Muscle layer of colon (tissue), 2 donors: ENCODE measurements around the gene GPC6.

Experiments
- H3K27ac ChIP-seq: one replicate; pipeline ENCODE4 v1.7.0; 2013; ENCODE audit warnings: low read depth, mild to moderate bottlenecking, low read length, moderate library complexity
- H3K27me3 ChIP-seq, 2 donors: one replicate each; pipeline ENCODE4 v1.7.0; 2013; ENCODE audit warnings: low read length in 2 of 2, mild to moderate bottlenecking in 2 of 2; ENCODE audit not compliant: insufficient read depth in 2 of 2, control insufficient read depth in 1 of 2
- H3K36me3 ChIP-seq: one replicate; pipeline ENCODE4 v1.7.0; 2013; ENCODE audit warnings: mild to moderate bottlenecking, low read length; ENCODE audit not compliant: insufficient read depth
- H3K4me1 ChIP-seq: one replicate; pipeline ENCODE4 v1.7.0; 2013; ENCODE audit warnings: mild to moderate bottlenecking, low read length; ENCODE audit not compliant: insufficient read depth
- H3K4me3 ChIP-seq, 2 donors: one replicate each; pipeline ENCODE4 v1.7.0; 2013; ENCODE audit warnings: low read length in 2 of 2, low read depth in 1 of 2, mild to moderate bottlenecking in 1 of 2, moderate library complexity in 1 of 2
- H3K9ac ChIP-seq: one replicate; pipeline ENCODE4 v1.7.0; 2013; ENCODE audit warnings: low read length
- H3K9me3 ChIP-seq: one replicate; pipeline ENCODE4 v1.7.0; 2013; ENCODE audit warnings: mild to moderate bottlenecking, low read length
- donor health status: abdominal sarcoma.
- donor health status: Adenocarcinoma of cecum.

The GPC6 gene

DNA sequence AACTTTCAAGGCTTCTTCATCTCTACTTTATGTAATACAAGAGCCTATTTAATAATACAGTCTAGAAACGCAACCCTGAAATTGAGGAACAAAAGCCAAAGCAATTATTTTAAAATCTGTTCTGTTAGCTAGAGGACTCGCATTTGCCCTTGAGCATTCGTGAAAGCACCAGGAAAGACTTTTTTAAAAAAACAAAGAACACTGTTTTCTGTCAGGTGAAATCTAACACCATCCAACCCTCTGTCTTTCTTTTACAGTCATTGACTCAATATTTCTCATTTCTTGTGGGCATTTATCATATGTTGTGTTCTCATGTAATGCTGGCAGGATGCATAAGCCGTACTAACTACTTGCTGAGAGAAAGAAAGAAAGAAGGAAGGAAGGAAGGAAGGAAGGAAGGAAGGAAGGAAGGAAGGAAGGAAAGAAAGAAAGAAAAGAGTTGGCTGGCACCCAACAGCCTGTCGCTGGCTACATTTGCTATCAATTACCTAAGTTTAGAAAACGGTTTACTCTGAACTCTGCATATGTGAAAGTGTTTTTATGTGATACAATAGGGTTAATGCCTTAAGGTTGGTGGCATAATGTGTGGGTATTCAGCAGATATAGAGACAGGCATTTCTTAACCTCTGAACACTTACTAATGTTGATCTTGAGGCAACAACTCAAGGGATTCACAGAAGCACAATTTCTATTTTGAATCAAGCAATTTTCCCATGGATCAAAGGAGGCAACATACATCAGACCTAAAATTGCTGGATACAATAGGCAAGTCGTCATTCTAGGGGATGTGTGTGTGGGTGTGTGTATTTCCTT is 807.4 kb downstream of the GPC6 start:
- Histone ChIP-seq H3K27me3 (no peaks in the 10 kb centered on the region), H3K27ac (no peak overlapping the region), H3K4me3 (no peak overlapping the region), H3K4me1 (peaks cover 15% of the 10 kb centered on the region), H3K36me3 (no peaks in the 10 kb centered on the region), H3K9me3 (no peaks in the 10 kb centered on the region), H3K9ac (no peak overlapping the region)

DNA sequence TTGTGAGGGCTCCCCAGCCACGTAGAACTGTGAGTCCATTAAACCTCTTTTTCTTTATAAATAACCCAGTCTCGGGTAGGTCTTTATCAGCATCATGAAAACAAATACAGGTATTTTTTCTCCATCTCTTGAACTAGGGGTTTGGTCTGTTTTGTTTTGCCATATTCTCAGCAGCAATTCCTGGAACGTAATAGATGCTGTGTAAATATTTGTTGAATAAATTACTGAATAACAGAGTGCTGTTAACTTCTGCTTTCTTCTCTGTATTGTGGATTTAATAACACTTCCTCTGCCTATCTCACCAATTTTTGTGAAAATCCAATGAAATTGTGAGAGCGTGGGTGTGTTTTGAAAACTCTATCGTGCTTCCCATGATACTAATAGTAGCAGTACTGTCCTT is 823.4 kb downstream of the GPC6 start:
- no peaks in the 10 kb centered on the region for H3K9me3 ChIP-seq
- H3K9ac ChIP-seq, result no peak overlapping the region
- H3K27ac ChIP-seq, result no peak overlapping the region
- H3K36me3 ChIP-seq, result no peaks in the 10 kb centered on the region
- no peak overlapping the region for H3K4me3 ChIP-seq
- H3K4me1 ChIP-seq, result no peaks in the 10 kb centered on the region
- H3K27me3 ChIP-seq, result no peaks in the 10 kb centered on the region

DNA sequence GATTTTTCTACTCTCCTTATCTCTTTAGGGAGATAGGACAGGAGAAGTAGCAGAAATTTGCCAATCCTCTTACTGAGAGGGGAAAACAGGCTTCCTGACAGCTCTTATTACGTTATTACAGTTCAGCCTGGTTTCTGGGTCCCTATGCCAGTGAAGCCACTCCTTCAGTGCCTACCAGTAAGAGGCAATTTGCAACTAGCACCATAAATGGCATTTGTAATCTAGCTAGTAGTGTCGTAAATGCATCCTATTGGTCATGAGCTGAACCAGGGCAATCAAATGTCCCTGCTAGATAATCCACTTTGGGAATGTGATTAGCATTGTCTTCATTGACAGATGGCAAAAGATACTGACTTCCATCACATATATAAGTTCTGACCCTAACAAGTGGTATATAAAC is 824.1 kb downstream of the GPC6 start:
- Histone ChIP-seq H3K9ac (no peak overlapping the region), H3K36me3 (no peaks in the 10 kb centered on the region), H3K27me3 (no peaks in the 10 kb centered on the region), H3K27ac (no peak overlapping the region), H3K4me3 (no peak overlapping the region), H3K9me3 (no peaks in the 10 kb centered on the region), H3K4me1 (no peaks in the 10 kb centered on the region)

DNA sequence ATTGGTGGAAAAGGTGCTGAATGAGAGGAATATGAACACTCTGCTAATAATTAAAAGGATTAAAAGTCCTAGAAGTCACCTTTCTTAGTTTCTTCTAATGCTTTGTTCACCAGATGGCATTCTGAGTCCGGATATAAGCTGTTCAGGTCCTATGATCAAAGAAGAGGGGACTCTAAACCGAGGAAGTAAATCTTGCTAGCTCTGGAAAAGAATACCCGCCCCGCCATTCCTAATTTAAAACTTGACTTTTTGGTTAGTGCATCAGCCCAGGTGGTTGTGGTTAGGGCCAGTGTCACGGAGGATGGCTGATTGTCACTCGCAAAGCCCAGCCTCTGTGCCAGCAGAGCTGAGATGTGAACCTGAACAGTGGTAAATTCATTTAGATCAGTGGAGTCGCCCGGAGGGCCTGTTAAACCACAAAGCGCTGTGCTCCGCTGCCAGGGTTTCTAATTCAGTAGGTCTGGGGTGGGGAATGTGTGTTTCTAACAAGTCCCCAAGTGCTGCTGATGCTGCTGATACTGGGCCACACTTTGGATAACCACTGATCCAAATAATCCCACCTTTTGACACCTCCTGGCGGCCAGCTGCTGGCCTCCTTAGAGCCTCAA is 827.5 kb downstream of the GPC6 start:
- H3K9ac ChIP-seq, result no peak overlapping the region
- H3K4me3 ChIP-seq, result no peak overlapping the region
- H3K4me1 ChIP-seq, result peaks cover 10% of the 10 kb centered on the region
- H3K27ac ChIP-seq, result no peak overlapping the region
- no peaks in the 10 kb centered on the region for H3K36me3 ChIP-seq
- H3K9me3 ChIP-seq, result no peaks in the 10 kb centered on the region
- no peaks in the 10 kb centered on the region for H3K27me3 ChIP-seq

DNA sequence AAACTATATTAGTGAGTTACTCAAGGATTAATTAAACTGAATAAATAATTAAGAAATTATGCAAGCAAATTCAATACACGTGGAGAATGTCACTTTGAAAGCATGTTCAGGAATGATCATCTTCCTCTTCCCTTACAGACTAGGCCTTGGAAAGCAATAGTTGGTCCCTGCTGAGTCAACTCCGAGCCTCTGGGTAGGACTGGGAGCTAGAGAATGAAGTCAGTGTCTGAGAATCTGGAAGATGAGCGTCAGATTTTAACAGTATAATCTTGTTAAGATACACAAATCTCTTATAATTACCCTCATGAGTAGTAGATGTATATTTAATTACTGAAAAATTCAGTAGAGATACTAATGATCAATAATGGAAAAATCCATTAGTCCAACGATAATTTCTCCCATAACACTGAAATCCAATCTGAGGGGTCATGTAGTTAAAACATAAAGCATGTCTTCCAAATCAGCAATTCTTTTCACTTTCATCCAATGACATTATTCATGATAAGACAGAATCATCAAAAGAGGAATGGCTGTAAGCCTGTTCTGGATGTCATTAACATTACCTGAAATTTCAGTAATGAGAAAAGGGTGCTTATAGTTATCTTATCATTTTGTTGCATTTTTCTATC is 829.9 kb downstream of the GPC6 start:
- no peak overlapping the region for H3K9ac ChIP-seq
- no peaks in the 10 kb centered on the region for H3K9me3 ChIP-seq
- H3K27me3 ChIP-seq, result no peaks in the 10 kb centered on the region
- no peak overlapping the region for H3K27ac ChIP-seq
- no peaks in the 10 kb centered on the region for H3K36me3 ChIP-seq
- no peak overlapping the region for H3K4me3 ChIP-seq
- H3K4me1 ChIP-seq, result peaks cover 19% of the 10 kb centered on the region

DNA sequence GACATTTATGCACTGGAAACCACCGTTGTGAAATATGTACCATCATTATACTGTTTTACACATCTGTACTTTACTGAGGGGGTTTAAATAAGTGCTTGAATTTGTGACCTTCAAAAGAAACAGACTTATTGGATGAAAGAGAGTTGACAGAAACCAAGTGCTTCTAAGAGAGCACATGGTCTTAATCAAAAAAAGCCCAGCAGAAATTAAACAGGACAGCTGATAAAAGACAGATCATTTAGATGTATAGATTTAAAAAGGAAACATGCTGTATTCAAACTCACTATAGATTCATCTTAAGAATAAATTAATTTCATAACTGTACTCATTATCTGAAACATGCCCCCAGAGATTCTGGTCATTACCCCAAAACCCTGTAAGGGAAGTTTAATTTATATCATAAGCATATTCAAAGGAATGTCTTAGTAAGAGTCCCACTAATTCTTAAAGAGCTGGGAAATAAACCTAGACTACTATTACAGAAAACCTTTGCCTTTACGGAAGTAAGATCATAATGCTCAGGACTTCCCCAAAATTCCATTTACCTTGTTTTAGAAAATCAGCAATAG is 831.1 kb downstream of the GPC6 start:
- no peaks in the 10 kb centered on the region for H3K36me3 ChIP-seq
- no peak overlapping the region for H3K27ac ChIP-seq

DNA sequence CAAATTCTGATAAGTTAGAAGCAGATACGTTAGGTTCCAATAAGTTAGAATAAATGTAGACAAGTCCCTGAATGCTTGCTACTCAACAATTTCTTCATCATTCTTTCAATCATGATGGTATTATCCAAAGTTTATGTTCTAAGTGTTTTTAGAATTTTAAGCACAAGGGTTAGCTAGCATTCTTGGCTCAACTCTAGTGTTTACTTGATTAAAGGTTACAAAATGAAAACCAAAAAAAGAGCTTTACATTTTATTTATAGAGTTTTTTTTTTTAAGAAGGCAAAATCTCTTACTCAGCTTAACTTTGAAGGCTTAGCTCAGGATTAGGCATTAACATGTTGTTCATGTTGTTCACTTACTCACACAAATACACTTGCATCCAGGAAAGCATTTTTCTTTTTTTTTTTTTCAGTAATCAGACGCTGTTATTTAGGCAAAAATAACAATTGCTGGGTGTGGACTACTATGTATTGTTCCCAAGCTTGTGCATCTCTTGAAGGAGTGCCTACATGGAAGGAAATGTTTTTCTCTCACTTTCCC is 832.3 kb downstream of the GPC6 start:
- Histone ChIP-seq H3K27ac (no peak overlapping the region), H3K9ac (no peak overlapping the region), H3K9me3 (no peaks in the 10 kb centered on the region), H3K36me3 (no peaks in the 10 kb centered on the region), H3K4me1 (peaks cover 41% of the 10 kb centered on the region), H3K4me3 (no peak overlapping the region), H3K27me3 (no peaks in the 10 kb centered on the region)

More for the DNA sequence above, 831.1 kb downstream of the GPC6 start:
- no peaks in the 10 kb centered on the region for H3K9me3 ChIP-seq
- H3K4me1 ChIP-seq, result peaks cover 29% of the 10 kb centered on the region
- no peak overlapping the region for H3K4me3 ChIP-seq
- no peaks in the 10 kb centered on the region for H3K27me3 ChIP-seq
- H3K9ac ChIP-seq, result no peak overlapping the region

DNA sequence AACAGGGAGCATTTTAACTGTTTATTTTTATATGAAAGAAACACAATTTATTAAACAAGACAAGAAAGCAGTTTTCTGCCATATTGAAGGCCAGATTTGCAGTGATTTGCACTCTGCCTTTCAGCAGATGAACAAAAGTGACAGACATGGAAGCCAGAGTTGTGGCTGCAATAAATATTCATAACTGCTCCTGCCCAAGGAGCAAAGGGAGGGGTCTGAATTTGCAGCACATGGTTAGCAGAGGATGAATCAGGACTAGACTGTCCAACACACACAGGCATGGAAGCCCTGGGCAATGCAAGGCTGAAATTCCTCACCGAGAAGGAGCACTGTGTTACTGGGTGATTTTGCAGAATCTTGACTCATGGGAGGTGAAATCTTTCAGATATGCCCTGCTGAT is 834.7 kb downstream of the GPC6 start:
- peaks cover 54% of the 10 kb centered on the region for H3K4me1 ChIP-seq
- no peak overlapping the region for H3K27ac ChIP-seq
- no peak overlapping the region for H3K4me3 ChIP-seq
- H3K27me3 ChIP-seq, result no peaks in the 10 kb centered on the region
- no peaks in the 10 kb centered on the region for H3K9me3 ChIP-seq
- no peaks in the 10 kb centered on the region for H3K36me3 ChIP-seq
- no peak overlapping the region for H3K9ac ChIP-seq

DNA sequence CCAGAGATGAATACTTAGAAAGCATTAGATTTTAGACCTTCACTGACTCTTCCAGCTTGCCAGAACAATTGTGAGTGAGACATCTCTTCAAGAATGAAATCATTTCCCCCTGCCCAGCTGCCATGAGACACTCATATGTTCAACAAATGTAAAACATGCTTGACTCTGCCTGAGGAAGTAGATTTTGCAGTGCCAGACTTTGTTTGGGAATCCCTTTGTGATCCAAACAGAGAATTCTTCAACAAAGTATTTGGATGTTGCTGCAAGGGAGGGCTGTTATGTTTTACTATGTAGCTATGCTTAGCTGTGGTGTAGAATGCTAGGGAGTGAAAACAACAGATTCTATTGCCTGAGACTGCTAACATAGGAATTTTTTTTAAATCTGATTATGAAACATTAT is 836.5 kb downstream of the GPC6 start:
- Histone ChIP-seq H3K4me3 (peak overlapping the region in 1 of 2 donors; percentile 4), H3K27ac (peak overlapping the region; percentile 37), H3K27me3 (no peaks in the 10 kb centered on the region), H3K4me1 (peaks cover 43% of the 10 kb centered on the region), H3K9me3 (no peaks in the 10 kb centered on the region), H3K9ac (no peak overlapping the region), H3K36me3 (no peaks in the 10 kb centered on the region)

DNA sequence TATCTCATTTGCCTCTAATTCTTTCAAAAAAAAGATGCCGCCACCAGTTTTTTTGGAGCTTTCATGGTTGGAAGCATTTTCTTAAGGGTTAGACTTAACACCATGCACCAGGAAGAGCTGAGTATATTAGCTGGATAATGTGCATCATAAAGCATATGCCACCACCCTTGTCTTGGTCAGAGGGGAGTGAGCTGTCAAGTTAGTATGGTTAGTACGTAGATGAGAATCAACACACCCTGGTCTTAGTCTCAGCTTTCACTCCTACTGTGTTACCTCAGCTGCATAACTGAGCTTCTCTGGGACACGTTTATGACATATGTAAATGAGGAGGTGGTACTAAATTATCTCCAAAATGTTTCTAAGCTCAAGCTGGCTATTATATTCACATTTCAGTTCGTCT is 837.2 kb downstream of the GPC6 start:
- Histone ChIP-seq H3K4me1 (peaks cover 43% of the 10 kb centered on the region), H3K27me3 (no peaks in the 10 kb centered on the region), H3K27ac (no peak overlapping the region), H3K9ac (no peak overlapping the region), H3K9me3 (no peaks in the 10 kb centered on the region), H3K36me3 (no peaks in the 10 kb centered on the region), H3K4me3 (peak overlapping the region in 1 of 2 donors; percentile 4)

DNA sequence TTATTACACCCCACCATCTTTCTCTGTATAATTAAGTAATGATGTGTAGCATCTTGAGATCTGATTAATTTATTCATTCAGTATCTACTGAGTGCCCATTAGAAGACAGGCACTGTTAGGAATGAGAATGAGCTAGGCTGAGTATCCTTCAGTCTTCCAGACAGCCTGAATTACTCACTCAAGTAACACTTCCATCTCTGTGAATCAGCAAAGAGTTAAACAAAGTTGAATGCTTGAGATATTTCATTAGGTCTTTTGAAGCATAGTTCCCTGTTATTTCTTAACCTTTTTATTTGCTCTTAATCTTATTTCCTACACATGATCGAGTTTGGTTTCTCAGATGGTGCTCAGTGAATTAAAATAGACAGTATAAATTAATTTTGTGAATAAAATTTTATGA is 839.1 kb downstream of the GPC6 start:
- H3K4me3 ChIP-seq, result no peak overlapping the region
- no peaks in the 10 kb centered on the region for H3K27me3 ChIP-seq
- no peak overlapping the region for H3K27ac ChIP-seq
- H3K4me1 ChIP-seq, result peaks cover 41% of the 10 kb centered on the region
- H3K9ac ChIP-seq, result no peak overlapping the region
- H3K36me3 ChIP-seq, result no peaks in the 10 kb centered on the region
- H3K9me3 ChIP-seq, result no peaks in the 10 kb centered on the region
